ENCODE results near the gene CAPN15.
"Not testable (repeated sequence)": the region's sequence is repeated elsewhere in the genome, so short reads cannot be mapped to it uniquely, and the experiment has no call there.

The CAPN15 gene

GRCh38 chr16:592518-593306 is 65.2 kb downstream of the CAPN15 start:
- FAIRE-seq (no peak), DNase-seq (ENCODE audit: insufficient read length, low spot score) (no peak)
- TF ChIP-seq POLR2A (IDR thresholded peaks at IDR 0.05; ENCODE audit: low read depth, low read length), result no peak

- FAIRE-seq (no peak), DNase-seq (ENCODE audit: insufficient read length, low spot score) (no peak)
- TF ChIP-seq POLR2A (IDR thresholded peaks at IDR 0.05; ENCODE audit: low read depth, low read length), result no peak
Observed at GRCh38 chr16:593406-593805, 65.9 kb downstream of the CAPN15 start.

- no peak for TF ChIP-seq POLR2A (IDR thresholded peaks at IDR 0.05; ENCODE audit: low read depth, low read length)
- no peak for FAIRE-seq
- DNase-seq (ENCODE audit: insufficient read length, low spot score), result no peak
Observed at GRCh38 chr16:593807-594206, 66.3 kb downstream of the CAPN15 start.

GRCh38 chr16:595094-595528 is 67.6 kb downstream of the CAPN15 start:
- DNase-seq (ENCODE audit: insufficient read length, low spot score), result no peak
- no peak for TF ChIP-seq POLR2A (IDR thresholded peaks at IDR 0.05; ENCODE audit: low read depth, low read length)

GRCh38 chr16:595942-596735 is 68.6 kb downstream of the CAPN15 start:
- TF ChIP-seq POLR2A (IDR thresholded peaks at IDR 0.05; ENCODE audit: low read depth, low read length), result no peak
- DNase-seq (ENCODE audit: insufficient read length, low spot score) (no peak), FAIRE-seq (no peak)

More at GRCh38 chr16:595094-595528, 67.6 kb downstream of the CAPN15 start:
- no peak for FAIRE-seq

GRCh38 chr16:596736-597060 is 69.2 kb downstream of the CAPN15 start:
- no peak for DNase-seq (ENCODE audit: insufficient read length, low spot score)
- TF ChIP-seq POLR2A (IDR thresholded peaks at IDR 0.05; ENCODE audit: low read depth, low read length), result no peak
- no peak for FAIRE-seq

GRCh38 chr16:597655-598054 is 70.1 kb downstream of the CAPN15 start:
- not testable (repeated sequence) for DNase-seq (ENCODE audit: insufficient read length, low spot score); FAIRE-seq

- FAIRE-seq (no peak), DNase-seq (ENCODE audit: insufficient read length, low spot score) (no peak)
- TF ChIP-seq POLR2A (IDR thresholded peaks at IDR 0.05; ENCODE audit: low read depth, low read length), result no peak
Observed at GRCh38 chr16:598823-599739, 71.6 kb downstream of the CAPN15 start.

GRCh38 chr16:600781-601180 is 73.3 kb downstream of the CAPN15 start:
- TF ChIP-seq POLR2A (IDR thresholded peaks at IDR 0.05; ENCODE audit: low read depth, low read length), result no peak
- no peak for FAIRE-seq
- DNase-seq (ENCODE audit: insufficient read length, low spot score), result no peak

GRCh38 chr16:603933-604332 is 76.4 kb downstream of the CAPN15 start:
- DNase-seq (ENCODE audit: insufficient read length, low spot score) (no peak), FAIRE-seq (no peak)
- TF ChIP-seq POLR2A (IDR thresholded peaks at IDR 0.05; ENCODE audit: low read depth, low read length), result no peak
